ENCODE measurements around the gene IQSEC3. TPM values are rescaled to one million over a fixed set of nuclear protein-coding genes. Genes with fewer than 3 reads are reported as not detected.

IQSEC3 gene
- total RNA-seq, 2 experiments from 2014 or later: not detected

DNA sequence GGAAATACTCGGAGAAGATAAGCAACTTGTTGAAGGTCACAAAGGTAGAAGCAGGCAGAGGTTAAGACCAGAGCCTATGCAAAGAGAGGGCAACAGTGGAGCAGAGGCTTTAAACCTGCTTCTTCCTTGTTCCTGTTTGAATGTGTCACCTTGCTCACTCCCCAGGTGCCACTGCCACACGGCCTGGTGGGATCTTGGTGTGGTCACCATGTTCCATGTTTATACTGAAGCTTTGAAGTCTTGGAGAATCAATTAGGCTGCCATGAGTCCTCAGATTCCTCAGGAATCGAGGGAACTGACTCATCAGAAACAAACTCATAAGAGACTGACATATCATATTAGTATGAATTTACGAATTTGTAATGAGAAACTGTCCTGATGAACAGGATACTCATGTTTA lies 46.8 kb downstream of the IQSEC3 start:
- no peak for DNase-seq (ENCODE audit: low spot score)
- Histone ChIP-seq H4K20me1 (ENCODE audit: insufficient read depth, low read length) (no peaks in the 10 kb centered on the region), H3K79me2 (ENCODE audit: insufficient read depth, low read depth, low read length) (no peaks in the 10 kb centered on the region), H3K9me3 (ENCODE audit: low read length) (no peaks in the 10 kb centered on the region), H3K4me2 (ENCODE audit: low read length) (no peak overlapping the region), H3K4me1 (ENCODE audit: insufficient read depth, low read length, poor library complexity, severe bottlenecking) (peaks cover 30% of the 10 kb centered on the region), H3K27ac (ENCODE audit: low read depth, low read length, poor library complexity, severe bottlenecking) (no peak overlapping the region), H3K4me3 (ENCODE audit: low read depth, low read length, poor library complexity, severe bottlenecking) (no peak overlapping the region), H3K9me2 (ENCODE audit: insufficient read depth, low read length) (no peaks in the 10 kb centered on the region), H3K36me3 (ENCODE audit: insufficient read depth, low read length) (no peaks in the 10 kb centered on the region), H2AFZ (ENCODE audit: low read length) (peak overlapping the region; percentile 34)
- ChIA-PET CTCF (ENCODE audit: unreplicated experiment) (no interaction called here), POLR2A (no interaction called here)
- TF ChIP-seq EZH2phosphoT487 (IDR thresholded peaks at IDR 0.05; ENCODE audit: borderline replicate concordance, low read depth, low read length): no peak
- TF ChIP-seq, protein P1, sequence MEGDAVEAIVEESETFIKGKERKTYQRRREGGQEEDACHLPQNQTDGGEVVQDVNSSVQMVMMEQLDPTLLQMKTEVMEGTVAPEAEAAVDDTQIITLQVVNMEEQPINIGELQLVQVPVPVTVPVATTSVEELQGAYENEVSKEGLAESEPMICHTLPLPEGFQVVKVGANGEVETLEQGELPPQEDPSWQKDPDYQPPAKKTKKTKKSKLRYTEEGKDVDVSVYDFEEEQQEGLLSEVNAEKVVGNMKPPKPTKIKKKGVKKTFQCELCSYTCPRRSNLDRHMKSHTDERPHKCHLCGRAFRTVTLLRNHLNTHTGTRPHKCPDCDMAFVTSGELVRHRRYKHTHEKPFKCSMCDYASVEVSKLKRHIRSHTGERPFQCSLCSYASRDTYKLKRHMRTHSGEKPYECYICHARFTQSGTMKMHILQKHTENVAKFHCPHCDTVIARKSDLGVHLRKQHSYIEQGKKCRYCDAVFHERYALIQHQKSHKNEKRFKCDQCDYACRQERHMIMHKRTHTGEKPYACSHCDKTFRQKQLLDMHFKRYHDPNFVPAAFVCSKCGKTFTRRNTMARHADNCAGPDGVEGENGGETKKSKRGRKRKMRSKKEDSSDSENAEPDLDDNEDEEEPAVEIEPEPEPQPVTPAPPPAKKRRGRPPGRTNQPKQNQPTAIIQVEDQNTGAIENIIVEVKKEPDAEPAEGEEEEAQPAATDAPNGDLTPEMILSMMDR (conservative IDR thresholded peaks at IDR 0.05; ENCODE audit: low read length): no peak
- BruUV-seq (replicated peaks): no TSS peak
- intact Hi-C loops (cut with micrococcal nuclease; ENCODE audit: unreplicated experiment): no loop called here

DNA sequence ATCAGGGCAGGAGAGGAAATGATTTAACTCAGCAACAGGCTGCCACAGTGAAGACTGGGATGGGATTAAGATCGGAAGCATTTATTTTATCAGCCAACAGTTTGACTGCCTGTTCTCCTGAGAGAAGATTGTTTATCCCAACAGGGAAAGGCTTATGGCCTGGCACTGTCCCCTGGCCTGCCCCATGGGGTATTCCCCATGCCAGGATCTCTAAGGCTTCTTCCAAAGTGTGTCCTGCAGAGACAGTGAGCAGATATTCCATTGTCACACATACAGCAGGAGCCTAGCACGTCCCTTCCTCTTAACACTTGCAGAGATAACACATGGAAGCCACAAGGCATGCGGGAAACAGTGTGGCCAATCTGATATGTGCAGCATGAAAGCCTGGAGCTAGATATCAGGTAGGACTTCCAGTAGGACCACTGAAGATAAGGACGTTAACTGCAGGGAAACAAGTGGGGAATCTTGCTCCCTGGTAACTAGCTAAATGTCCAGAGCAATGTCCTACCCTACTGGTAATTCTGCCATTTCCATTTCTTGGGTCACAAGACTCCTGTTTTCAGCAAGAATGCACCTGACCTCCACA lies 48.2 kb downstream of the IQSEC3 start:
- CTCF ChIA-PET (ENCODE audit: unreplicated experiment): no interaction called here
- Histone ChIP-seq H3K9me3 (ENCODE audit: low read length) (no peaks in the 10 kb centered on the region), H3K4me2 (ENCODE audit: low read length) (no peak overlapping the region), H3K4me1 (ENCODE audit: insufficient read depth, low read length, poor library complexity, severe bottlenecking) (peaks cover 16% of the 10 kb centered on the region), H3K36me3 (ENCODE audit: insufficient read depth, low read length) (no peaks in the 10 kb centered on the region), H3K4me3 (ENCODE audit: low read depth, low read length, poor library complexity, severe bottlenecking) (no peak overlapping the region), H3K79me2 (ENCODE audit: insufficient read depth, low read depth, low read length) (no peaks in the 10 kb centered on the region), H3K27ac (ENCODE audit: low read depth, low read length, poor library complexity, severe bottlenecking) (no peak overlapping the region), H3K9me2 (ENCODE audit: insufficient read depth, low read length) (no peaks in the 10 kb centered on the region), H4K20me1 (ENCODE audit: insufficient read depth, low read length) (no peaks in the 10 kb centered on the region), H2AFZ (ENCODE audit: low read length) (no peak overlapping the region)
- DNase-seq (ENCODE audit: low spot score): no peak
- POLR2A ChIA-PET: interaction anchor here (0.5 kb wide), 1 partner anchor 465 kb away, joined by 3 read pairs; no protein-coding TSS in a partner anchor
- BruUV-seq (replicated peaks): no TSS peak
- TF ChIP-seq EZH2phosphoT487 (IDR thresholded peaks at IDR 0.05; ENCODE audit: borderline replicate concordance, low read depth, low read length): no peak
- TF ChIP-seq, protein P1 (conservative IDR thresholded peaks at IDR 0.05; ENCODE audit: low read length): no peak
- intact Hi-C loops (cut with micrococcal nuclease; ENCODE audit: unreplicated experiment): no loop called here

DNA sequence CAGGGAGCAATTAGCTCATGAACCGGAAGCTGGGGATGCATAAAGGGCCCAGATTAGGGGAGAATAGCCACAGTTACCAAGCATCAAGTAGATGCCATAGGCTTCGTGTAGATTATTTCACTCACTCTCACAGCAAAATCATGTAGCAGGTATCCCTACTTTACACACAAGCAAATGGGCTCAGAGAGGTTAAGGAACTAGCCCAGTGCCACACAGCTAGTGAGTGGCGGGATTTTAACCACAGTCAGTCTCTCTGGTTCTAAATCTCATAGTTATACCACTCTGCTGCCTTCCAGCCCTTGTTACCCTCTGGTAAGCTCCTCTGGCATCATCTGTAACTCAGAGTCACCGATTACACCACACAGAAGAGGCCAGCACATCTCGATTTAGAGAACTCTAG lies 49.0 kb downstream of the IQSEC3 start:
- no TSS peak for BruUV-seq (replicated peaks)
- intact Hi-C loops (cut with micrococcal nuclease; ENCODE audit: unreplicated experiment): no loop called here
- Histone ChIP-seq H3K9me2 (ENCODE audit: insufficient read depth, low read length) (no peaks in the 10 kb centered on the region), H3K36me3 (ENCODE audit: insufficient read depth, low read length) (no peaks in the 10 kb centered on the region), H2AFZ (ENCODE audit: low read length) (no peak overlapping the region), H3K79me2 (ENCODE audit: insufficient read depth, low read depth, low read length) (no peaks in the 10 kb centered on the region), H3K4me3 (ENCODE audit: low read depth, low read length, poor library complexity, severe bottlenecking) (no peak overlapping the region), H3K27ac (ENCODE audit: low read depth, low read length, poor library complexity, severe bottlenecking) (no peak overlapping the region), H3K4me1 (ENCODE audit: insufficient read depth, low read length, poor library complexity, severe bottlenecking) (peaks cover 8% of the 10 kb centered on the region), H3K4me2 (ENCODE audit: low read length) (no peak overlapping the region), H3K9me3 (ENCODE audit: low read length) (no peaks in the 10 kb centered on the region), H4K20me1 (ENCODE audit: insufficient read depth, low read length) (no peaks in the 10 kb centered on the region)
- ChIA-PET POLR2A (interaction anchor here (0.5 kb wide), 1 partner anchor 464 kb away, joined by 3 read pairs; no protein-coding TSS in a partner anchor), CTCF (ENCODE audit: unreplicated experiment) (no interaction called here)
- TF ChIP-seq EZH2phosphoT487 (IDR thresholded peaks at IDR 0.05; ENCODE audit: borderline replicate concordance, low read depth, low read length): no peak
- TF ChIP-seq, protein P1 (conservative IDR thresholded peaks at IDR 0.05; ENCODE audit: low read length): no peak
- DNase-seq (ENCODE audit: low spot score): no peak

All from OCI-LY7 (cell line).